Stimulated activated naive CD4-positive, alpha-beta T cell treated with Interleukin-2 at 50 U/mL for 16 hours (primary cell): Measurements from ENCODE around the gene TWSG1.

Experiments
- DNase-seq: peaks from one replicate; lab custom pipeline; 2025; lab: John Stamatoyannopoulos, UW

Gene TWSG1

DNA sequence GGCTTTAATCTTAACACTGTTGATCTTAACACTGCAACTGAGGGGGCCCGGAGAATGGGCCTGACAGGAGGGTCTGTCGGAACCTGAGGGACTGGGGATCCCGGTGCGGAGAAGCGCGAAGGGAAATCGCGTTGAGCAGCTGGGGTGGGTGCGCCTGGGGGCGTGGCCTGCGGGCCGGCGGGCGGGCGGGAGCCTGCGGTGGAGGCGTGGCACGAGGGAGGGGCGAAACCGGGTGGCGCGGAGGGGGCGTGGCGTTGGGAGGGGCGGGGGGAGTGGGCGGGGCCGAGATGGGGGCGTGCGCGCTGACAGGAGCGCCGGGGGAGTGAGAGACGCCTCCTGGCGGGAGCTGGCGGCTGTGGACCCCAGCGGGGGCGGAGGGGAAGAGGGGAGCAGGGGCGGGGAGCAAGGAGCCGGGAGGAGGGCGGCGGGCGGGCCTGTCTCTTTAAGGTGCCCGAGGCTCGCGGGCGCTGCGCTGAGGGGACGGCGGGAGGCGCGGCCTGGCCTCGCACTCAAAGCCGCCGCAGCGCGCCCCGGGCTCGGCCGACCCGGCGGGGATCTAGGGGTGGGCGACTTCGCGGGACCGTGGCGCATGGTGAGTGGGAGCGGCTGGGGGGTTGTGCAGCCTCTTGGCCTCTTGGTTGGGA lies at the start of gene TWSG1:
Gene TWSG1 (plus strand): TSS at position 445 of the 644 bp plus-strand sequence. CDS start 2,457 bp downstream, outside the sequence.
- peak; percentile 93 for DNase-seq

DNA sequence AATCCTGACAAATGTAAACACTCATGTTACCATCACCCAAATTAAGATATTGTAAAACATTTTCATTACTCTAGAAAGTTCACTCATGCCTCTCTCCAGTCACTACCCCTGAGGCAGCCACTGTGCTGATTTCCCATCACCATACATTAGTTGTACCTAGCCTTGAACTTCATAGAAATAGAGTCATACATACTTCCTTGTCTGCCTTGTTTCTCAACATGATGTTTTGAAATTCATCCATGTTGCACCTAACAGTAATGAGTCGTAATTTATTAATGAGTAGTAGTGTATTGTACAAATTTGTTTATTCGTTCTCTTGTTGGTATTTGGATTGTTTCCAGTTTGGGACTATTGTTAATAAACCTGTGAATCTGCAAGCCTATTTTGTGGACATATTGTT lies 49.0 kb upstream of the TWSG1 start:
- DNase-seq, result no peak

DNA sequence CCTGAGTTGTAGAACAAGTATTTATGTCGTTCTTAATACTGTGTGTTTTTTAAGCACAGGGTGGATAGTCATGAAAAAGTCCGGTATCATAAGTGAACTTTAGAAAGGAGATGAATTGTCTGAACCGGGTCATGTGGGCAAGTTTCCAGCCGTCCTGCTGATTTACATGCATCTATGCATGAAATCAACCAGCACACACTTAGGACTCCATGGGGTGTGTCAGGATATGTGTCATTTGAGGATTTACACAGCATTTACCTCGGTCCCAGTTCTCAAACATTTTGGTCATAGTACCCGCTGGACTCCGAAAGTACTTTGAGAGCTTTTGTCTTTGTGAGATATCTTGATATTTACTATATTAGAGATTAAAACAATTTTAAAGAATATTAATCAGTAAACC lies 47.5 kb upstream of the TWSG1 start:
- no peak for DNase-seq

DNA sequence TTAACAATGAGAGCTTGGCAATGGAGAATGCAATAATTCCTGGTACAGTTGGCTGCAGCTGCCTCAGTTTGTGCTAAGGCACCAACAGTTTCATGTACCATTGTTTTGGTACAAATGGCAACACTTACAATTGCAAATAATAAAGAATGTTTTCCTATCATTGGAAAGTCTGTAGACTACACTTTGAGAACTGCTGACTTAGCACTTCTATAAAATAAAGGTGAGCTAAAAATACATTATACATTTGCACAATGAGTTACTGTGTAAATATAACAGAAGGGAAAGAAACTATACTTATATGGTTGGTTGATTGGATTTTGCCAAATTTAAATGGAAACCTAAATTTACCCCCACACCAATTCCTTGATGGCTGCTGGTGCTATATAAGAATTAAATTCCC lies 44.9 kb upstream of the TWSG1 start:
- no peak for DNase-seq

DNA sequence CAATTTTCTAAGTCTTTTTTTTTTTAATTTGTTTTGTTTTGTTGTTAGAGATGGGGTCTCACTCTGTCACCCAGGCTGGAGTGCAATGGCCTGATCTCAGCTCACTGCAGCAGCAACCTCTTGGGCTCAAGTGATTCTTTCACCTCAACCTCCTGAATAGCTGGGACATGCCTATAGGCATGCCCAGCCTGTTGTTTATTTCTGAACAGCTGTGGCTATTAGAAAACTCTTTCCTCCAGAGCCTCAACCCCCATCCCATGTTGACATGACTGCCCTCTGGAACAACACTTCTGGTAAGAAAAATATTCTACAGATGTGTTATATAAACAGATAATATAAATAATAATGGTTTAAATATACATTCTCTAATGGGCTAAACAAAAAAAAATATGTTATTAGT lies 44.4 kb upstream of the TWSG1 start:
- DNase-seq, result no peak

DNA sequence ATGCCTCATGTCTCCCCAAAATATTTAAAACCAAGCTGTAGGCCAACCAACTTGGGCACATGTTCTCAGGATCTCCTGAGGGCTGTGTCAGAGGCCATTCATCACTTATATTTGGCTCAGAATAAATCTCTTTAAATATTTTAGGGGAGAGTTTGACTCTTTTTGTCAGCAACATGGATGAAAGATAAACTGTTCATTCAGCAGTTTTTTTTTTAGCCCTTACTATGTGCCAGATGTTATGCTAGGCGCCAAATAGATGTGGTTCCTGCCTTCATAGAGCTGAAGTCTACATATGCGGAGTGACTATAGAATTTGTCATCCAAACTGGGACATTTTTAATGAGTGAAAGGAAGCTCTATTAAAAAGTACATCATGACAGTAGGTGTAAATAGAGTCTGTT lies 42.5 kb upstream of the TWSG1 start:
- DNase-seq, result no peak

DNA sequence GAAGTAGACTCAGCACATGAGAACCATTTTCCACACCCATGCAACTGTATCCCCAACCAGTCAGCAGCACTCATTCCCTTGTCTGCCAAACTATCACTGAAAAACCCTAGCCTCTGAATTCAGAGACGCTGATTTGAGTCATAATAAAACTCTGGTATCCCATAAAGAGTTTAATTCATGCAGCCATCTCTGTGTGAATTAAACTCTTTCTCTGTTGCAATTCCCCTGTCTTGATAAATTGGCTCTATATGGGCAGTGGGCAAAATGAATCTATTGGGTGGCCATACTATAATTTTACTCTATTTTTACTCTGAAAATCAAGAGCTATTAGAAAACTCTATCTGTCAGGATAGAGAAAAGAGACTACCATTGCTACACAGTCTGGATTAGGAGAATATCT lies 40.6 kb upstream of the TWSG1 start:
- DNase-seq, result no peak

DNA sequence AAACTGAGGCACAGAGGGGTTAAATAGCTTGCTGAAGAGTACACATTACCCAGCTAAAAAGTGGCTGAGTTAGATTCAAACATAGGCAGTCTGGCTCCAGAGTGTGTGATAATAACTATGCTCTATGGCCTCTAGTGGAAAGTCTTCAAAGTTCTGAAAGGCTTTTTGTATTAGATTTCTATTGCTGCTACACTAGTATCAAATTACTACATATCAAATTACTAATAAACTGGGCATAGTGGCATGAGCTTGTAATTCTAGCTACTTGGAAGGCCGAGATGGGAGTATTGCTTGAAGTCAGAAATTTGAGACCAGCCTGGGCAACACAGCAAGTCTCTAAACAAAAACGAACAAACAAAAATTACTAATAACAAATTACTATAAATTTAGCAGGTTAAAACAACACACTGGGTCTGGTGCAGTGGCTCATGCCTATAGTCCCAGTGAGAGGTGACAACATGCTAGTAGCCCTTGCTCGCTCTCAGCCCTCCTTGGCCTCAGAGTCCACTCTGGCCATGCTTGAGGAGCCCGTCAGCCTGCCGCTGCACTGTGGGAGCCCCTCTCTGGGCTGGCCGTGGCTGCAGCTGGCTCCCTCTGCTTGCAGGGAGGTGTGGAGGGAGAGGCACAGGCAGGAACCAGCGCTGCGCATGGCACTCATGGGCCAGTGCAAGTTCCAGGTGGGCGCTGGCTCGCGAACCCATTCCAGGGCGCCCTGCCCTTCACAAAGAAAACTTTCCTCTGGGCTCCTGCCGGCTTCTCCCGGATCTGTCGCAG lies 38.2 kb upstream of the TWSG1 start:
- no peak for DNase-seq

DNA sequence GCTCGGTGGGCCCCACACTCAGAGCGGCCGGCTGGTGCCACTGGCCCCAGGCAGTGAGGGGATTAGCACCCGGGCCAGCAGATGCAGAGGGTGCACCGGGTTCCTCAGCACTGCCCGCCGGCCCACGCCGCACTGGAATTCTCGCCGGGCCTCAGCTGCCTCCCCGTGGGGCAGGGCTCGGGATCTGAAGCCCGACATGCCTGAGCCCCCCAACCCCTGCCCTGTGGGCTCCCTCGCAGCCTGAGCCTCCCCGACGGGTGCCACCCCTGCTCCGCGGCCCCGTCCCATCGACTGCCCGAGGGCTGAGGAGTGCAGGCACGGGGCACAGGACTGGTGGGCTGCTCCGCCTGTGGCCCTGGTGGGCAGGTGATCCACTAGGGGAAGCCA lies 37.6 kb upstream of the TWSG1 start:
- no peak for DNase-seq

DNA sequence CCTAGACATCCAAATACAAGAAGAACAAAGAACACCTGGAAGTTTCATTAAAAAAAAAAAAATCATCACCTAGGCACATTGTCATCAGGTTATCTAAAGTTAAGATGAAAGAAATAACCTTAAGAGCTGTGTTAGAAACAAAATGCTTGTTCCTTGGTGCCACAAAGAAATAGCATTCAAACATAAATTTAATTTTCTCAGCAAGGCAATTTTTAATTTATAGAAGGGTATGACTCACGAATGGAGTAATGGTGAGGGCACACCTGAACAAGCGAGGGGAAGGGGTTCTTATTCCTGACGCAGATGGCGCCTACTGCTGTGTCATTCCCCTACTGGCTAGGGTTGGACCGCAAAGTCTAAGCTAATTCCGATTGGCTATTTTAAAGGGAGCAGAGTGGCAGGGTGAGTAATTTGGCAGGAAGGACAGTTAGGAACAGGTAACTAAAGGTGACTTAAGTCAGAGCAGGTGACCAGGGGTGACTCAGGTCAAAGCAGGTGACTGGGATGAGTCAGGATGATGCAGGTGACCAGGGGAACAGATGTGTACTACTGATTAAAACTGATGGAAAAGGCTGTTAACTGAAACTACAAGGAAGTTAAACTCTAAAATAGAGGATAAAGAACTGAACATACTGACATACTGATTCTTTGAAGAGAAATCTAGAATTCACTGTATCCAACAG lies 30.0 kb upstream of the TWSG1 start:
- no peak for DNase-seq

DNA sequence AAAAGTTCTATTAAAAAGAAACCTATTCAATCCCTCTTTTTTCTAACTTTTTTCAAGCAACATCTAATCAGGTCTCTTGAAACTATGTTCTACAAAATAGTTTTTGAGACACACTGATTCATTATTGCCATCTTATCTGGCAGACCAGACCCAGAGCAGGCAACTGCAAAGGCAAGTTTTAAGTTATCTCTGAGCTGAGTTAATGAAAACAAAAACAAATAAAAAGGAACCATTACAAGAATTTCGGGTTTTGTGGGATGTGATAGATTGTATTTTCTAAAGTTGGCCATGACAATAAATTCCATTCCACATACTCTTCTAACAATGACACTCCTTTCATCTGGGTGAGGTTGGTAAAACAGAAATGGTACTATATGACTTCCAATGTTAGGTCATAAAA lies 15.2 kb upstream of the TWSG1 start:
- DNase-seq, result no peak

DNA sequence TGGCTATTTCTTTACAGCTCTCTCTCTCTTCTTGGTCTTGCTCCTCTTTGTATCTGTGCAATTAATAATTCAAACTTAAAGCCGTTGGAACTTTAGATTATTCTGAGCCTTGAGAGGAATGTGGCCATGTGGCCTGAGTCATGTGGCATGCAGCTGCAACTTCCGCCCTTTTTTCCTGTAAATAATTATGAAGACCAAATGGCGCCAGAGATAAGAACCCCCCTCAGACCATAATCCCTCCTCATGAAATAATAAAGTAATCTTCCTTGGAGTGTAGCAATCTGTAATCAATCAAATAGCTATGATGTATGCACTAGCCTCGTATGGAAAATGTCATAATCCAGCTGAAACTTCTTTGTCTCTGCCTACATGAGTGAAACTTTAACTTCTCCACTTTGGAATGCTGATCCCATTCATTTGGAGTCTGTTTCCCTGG lies 13.5 kb upstream of the TWSG1 start:
- DNase-seq, result no peak

DNA sequence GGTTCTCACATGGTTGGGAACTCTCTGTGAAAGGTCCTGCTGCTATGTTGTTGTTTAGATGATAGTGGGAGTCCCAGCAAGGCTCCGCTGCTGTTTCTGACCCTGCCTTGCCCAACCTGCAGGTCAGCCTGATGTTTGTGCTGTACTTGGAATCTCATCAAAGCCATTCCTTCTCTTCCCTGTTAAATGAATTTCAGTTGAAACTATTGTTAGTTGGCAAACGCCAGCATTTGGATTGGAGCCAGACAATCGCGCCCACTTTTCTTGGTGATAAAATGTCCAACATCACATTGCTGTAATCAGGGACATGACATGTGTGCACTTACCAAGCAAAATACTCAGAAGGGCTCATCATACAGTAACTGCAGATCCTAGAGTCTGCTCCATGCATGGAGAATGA lies 12.8 kb upstream of the TWSG1 start:
- DNase-seq, result no peak

DNA sequence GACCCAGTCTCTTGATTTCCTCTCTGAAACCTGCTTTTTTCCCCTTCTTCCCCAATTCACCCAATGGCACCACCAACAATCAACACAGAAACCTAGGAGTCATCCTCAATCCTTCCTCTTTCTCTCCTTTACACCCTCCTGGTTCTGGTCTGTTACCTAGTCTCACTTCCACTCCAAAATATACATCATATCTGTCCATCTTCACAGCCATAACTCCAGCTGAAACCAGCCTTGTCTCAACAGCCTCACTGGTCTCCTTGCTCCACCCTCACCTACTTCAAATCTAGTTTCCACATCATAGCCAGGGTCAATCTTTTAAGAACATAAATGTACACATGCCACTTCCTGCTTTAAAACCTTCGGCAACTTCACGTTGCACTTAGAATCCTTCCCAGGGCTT lies 11.8 kb upstream of the TWSG1 start:
- DNase-seq, result no peak

DNA sequence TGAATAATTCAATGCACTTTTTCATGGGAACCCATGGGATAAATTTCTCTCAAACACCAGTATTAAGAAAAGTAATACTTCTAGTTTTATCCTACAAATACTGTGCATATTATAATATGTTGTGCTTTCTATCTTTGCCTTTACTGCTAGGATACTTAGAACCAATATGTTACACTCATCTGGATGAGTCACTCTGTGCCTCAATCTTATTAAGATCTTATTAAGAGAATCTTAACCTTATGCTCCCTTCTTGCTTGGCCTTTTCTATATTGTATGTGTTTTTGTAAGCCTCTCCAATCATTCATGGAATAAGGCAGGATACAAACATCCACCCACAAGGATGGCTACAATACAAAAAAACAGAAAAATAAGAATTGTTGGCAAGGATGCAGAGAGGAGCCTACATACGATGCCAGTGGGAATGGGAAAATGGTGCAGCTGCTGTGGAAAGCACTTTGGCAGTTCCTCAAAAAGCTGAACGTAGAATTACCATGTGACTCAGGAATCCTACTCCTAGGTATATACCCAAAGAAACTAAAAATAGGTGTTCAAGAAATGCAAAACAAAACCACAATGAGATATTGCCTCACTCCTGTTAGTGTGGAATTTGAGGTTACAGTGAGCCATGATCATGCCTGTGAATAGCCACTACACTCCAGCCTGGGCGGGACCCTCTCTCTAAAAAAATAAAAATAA lies 10.7 kb upstream of the TWSG1 start:
- no peak for DNase-seq

DNA sequence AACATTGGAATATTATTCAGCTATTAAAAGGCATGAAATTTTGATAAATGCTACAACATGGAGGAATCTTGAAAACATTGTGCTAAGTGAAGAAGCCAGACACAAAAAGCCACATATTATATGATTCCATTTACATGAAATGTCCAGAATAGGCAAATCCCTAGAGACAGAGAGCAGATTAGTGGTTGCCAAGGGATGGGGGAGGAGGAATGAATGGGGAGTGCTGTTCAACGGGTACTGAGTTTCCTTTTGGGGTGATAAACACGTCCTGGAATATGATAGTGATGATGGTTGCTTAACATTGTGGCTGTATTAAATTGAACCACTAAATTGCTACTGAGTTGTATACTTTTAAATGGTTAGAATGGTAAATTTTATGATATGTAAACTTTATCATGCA lies 8.9 kb upstream of the TWSG1 start:
- DNase-seq, result no peak

DNA sequence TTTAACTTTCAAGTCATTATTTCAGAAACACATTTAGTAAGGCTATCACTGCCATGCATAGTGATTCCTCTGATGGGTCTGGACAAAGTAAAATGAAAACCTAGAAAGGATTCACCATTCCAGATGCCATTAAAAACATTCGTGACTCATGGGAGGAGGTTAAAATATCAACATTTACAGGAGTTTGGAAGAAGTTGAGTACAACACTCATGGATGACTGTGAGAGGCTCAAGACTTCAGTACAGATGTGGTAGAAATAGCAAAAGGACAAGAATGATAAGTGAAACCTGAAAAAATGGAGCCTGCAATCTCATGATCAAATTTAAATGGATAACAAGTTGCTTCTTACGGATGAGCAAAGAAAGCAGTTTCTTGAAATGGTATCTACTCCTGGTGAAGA lies 5.8 kb upstream of the TWSG1 start:
- no peak for DNase-seq

DNA sequence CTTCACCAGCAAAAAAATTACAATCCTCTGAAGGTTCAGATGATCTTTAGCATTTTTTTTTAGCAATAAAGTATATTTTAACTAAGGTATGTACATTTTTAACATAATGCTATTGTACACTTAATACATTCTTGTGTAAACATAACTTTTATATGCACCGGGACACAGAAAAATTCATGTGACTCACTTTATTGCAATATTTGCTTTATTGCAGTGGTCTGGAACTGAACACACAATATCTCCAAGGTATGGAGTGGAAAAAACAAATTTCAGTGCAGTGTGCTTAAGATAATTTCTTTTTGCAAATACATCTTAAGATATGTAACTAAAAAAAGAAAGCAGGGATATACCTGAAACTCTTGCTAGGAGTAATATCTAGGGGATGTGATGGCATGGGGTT lies 5.1 kb upstream of the TWSG1 start:
- DNase-seq, result no peak

DNA sequence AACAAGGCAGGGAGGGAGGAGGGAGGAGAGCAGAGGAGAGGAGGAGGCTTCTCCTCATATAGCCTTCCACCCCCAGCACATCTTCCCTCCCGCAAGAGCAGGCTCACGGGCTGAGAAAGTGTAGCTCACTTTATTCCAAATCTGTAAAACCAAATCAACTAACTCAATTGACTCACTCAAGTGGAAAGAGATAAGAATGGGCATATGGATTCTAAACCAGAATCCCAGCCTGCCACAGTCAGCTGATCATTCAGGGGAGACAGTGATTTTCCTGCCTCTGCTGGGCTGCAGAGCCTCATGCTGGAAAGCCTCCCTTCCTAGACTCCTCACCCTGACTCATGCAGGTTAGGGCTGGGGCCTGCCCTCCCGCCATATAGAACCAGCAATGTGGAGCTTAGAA lies 4.2 kb upstream of the TWSG1 start:
- DNase-seq, result no peak

DNA sequence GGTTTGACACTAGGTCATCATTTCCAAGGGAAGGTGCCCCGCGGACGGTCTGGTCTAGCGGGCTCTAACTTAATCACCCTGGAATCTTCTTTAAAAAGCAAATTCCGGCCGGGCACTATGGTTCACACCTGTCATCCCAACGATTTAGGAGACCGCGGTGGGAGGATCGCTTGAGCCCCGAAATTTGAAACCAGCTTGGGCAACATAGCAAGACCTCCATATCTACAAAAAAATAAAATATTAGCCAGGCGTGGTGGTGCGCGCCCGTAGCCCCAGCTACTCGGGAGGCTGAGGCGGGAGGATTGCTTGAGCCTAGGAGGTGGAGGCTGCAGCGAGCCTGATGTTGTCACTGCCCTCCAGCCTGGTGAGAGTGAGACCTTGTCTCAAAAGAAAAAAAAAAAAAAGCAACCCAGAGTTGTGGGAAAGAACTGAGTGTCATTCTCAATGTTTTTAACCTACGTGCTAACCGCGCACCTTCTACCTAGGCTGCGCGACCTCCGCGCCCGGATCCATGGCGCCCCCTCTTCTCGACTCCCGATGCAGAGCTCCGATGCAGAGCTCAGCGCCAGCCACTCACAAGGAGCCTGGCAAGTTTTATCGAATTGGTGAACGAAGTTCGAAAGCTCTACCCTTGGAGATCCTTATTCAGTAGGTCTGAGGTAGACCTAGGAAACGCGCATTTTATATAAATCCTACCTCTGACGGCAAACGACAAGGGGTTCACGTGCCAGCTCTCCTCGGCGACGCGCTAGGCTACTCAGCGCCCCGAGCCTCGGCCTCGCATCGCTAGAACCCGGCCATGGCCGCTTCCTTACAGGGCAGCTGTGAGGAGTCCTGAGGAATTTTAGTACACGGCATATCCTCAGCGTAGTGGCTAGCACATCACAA lies 888 bp upstream of the TWSG1 start:
- no peak for DNase-seq

DNA sequence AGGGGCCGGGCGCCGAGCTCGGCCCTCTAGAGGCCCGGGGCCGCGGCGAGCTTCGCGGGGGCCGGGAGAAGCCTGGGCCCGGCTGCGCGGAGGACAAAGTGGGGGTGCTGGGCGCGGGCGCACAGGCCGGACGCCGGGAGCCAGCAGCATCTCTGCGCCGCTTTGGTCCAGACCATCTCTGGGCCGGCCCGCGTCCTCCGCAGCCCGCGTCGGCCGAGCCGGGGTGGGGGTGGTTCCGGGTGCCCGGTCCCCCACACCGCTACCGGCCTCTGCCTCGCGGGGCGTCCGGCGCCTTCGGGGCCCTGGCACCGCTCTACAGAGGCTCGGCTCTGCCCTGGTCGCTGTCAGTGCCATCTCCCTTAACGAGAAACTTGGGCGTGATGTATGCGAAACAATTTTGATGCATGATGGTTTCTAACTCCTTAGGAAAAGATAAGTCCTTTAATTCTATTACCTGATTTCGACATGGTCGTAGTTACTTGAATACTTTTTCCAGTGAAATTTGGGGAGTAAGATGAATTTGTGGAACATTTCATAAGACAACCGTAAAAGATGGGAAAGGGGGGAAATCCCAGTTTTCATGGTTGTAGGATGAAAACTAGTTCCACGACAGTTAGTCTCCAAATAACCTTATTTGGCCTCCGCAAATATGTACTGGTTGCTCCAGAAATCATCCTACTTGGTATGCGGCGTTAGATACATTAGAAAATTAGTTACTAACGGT lies 562 bp downstream of the TWSG1 start:
- peak; percentile 5 for DNase-seq
